ENCODE measurements around the gene FMO5.

GRCh38 chr1:147238053-147238902 is 13.1 kb upstream of the FMO5 start:
- no peak for TF ChIP-seq CTCF (IDR thresholded peaks at IDR 0.05)
- no peak for TF ChIP-seq POLR2AphosphoS5 (IDR thresholded peaks at IDR 0.05)
- TF ChIP-seq POLR2A (IDR thresholded peaks at IDR 0.05) = no peak
- TF ChIP-seq EP300 (IDR thresholded peaks at IDR 0.05) = peak in 1 of 4 donors; percentile 55

All from upper lobe of left lung (tissue), 4 donors.